IPS-18c (cell line): Measurements from ENCODE around the gene TSPAN18.

Experiments
- H3K4me3 ChIP-seq: 2 replicates; pipeline ENCODE4 v1.7.0; 2013; ENCODE audit warnings: low read depth, mild to moderate bottlenecking, low read length, moderate library complexity; ENCODE audit not compliant: insufficient read depth
- H3K9me3 ChIP-seq: one replicate; pipeline ENCODE4 v1.6.1; 2013; ENCODE audit warnings: mild to moderate bottlenecking, low read length, moderate library complexity; ENCODE audit not compliant: control insufficient read depth, insufficient read depth

The TSPAN18 gene

DNA sequence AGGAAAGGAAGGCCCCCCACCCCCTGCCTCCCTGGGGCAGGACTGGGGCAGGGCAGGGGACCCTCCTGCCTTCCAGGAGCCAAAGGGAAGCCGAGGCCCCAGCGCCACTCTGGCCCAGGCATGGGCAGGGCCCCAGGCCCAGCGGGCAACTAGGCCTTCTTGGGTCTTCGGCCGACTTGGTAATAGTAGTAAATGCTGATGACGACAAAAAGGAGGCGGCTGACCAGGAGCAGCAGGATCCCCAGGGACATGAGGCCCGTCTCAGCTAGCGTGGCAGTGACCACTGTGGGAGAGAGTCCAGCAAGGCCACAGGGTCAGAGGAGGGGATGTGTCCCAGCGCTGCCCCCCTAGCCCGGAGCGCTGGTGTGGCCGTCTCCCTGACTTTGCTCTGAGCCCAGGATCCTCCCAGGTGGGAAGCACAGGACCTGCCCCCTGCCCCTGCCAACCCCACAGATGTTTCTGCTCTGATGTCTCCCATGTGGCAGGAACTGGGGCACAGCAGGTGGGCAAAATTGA lies 208.0 kb downstream of the TSPAN18 start:
- Histone ChIP-seq H3K4me3 (no peak overlapping the region), H3K9me3 (no peaks in the 10 kb centered on the region)

DNA sequence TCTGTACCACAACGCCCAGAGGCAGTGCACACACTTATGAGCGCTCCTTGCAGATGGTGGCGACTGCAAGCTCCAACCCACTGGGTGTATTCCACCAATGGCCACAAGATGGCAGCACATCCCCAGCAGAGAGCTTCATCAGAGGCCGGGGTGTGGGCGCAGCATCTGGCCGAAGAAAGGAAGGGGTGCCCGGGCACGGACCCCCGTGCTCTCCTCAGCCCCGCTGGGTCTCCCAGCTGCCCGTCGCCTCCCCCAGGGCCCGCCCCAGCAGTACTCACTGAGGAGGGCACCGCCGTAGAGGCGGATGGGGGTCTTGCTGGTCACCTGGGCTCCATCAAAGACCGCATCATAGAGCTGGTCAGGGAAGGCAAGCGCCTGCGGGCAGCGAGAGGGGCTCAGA lies 209.8 kb downstream of the TSPAN18 start:
- no peaks in the 10 kb centered on the region for H3K9me3 ChIP-seq
- H3K4me3 ChIP-seq: no peak overlapping the region

DNA sequence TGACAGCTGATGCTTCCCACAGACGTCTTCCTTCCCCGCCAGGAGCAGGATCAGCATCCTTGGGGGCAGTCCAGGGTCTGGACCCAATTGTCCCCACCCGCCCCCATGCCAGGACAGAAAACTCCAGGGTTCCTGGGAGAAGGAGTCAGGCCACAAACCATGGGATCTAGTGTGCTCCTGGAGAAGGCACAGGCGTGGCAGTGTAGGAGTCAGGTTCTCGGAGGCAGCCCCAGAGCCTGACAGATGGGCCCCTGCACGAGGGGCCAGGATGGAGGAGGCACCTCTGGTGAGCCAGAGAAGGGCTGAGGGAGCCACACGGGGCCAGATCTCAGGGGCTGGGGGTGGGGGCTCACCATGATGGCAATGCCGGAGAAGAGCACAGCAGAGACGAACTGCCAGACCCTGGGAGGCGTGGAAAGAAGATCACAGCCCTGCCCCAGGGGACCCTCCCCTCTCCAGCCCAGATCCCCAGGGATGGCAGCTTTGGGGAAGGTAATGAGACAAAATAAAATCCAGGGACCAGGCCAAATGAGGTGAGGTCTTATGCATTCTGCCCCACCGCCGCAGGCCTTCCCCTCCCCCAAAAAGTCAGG lies 210.3 kb downstream of the TSPAN18 start:
- H3K4me3 ChIP-seq: no peak overlapping the region
- H3K9me3 ChIP-seq: no peaks in the 10 kb centered on the region

DNA sequence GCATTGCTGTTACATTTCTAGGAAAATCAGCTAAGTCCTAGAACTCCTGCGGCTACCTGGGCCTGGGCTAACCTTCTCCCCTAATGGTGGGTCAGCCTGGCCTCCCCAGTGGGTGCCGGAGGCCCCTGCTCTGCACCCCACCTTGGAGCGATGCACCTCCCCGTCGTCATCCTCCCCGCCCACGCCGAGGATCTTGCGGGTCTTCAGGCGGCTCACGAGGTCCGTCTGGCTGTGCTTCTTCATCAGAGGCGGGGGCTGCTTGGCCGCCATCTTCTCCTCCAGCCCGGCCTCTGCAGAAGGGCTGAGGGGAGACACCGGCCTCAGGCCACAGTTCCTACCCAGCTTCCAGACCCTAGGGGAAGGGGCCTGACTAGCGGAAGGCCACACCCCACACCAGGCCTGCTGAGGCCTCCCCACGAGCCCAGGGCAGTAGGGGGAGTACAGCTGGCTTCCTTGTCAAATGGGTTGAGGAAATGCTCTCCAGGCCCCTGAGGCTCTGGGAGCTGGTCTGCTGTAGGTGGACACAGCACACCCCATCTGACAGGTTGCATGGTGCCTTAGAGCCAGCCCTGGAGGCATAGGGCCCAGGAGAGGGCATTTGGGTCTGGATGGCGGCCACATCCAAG lies 211.4 kb downstream of the TSPAN18 start:
- Histone ChIP-seq H3K4me3 (no peak overlapping the region), H3K9me3 (no peaks in the 10 kb centered on the region)

DNA sequence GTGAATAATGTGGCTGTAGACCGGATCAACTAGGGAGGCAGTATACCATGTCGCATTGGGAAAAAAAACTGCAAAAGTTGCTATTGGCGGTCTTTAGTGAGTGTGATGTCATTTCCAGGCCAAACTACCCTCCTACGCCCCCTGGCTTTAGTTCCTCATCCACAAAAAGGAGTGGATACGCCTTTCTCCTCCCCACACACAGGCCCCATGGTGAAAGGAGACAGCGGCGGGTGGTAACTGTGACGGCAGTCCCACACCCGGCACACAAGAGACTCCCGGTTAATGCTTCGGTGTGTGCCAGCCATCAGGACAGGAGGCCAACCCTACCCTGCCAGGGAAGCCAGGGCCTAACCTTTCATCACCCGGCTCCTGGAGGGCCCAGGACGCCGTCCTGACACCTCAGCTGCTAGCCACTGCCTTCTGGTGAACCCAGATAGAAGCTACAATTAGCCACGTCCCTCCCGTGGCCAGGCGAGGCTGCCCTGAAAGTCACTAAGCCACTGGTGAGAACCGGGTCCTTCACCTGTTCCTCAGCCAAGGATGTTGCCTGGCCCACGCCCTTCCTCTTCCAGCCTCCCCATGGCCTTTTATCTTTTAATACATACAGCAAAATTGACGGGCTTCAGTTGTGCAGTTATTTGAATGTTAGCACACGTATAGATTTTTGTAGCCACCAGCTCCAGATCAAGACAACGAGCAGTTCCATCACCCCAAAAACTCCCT lies 213.1 kb downstream of the TSPAN18 start:
- no peak overlapping the region for H3K4me3 ChIP-seq
- H3K9me3 ChIP-seq: no peaks in the 10 kb centered on the region

DNA sequence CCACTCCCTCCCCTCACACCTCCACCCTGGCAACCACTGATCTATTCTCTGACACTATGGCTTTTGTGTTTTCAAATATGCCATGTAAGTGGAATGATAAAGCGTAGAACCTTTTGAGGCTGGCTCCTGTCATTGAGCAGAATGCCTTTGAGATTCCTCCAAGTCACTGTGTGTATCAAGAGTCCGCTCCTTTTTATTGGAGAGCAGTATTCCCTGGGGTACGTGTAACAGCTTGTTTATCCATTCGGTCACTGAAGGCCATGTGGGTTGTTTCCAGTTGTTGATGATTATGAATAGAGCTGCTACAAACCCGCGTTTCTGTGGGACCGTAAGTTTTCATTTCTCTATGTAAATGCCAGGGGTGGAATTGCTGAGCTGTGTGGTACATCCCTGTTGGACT lies 213.6 kb downstream of the TSPAN18 start:
- no peak overlapping the region for H3K4me3 ChIP-seq
- no peaks in the 10 kb centered on the region for H3K9me3 ChIP-seq

DNA sequence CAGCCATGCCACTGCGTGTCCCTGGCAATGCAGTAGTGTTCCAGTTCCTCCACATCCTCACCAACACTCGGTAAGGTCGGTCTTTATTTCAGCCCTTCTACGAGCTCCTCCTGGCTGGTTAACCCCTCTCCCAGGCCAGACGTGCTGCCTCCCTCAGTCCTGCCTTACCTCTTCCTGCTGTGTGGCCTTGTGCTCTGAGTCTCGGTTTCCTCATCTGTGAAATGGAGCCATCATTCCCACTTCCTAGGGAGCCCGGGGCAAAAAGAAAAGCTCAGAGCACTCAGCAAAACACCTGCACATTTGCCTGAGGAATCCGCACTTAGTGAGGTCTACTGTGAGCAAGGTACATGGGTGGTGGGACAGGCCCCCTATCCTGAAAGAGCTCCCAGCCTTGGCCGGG lies 214.1 kb downstream of the TSPAN18 start:
- Histone ChIP-seq H3K4me3 (no peak overlapping the region), H3K9me3 (no peaks in the 10 kb centered on the region)

DNA sequence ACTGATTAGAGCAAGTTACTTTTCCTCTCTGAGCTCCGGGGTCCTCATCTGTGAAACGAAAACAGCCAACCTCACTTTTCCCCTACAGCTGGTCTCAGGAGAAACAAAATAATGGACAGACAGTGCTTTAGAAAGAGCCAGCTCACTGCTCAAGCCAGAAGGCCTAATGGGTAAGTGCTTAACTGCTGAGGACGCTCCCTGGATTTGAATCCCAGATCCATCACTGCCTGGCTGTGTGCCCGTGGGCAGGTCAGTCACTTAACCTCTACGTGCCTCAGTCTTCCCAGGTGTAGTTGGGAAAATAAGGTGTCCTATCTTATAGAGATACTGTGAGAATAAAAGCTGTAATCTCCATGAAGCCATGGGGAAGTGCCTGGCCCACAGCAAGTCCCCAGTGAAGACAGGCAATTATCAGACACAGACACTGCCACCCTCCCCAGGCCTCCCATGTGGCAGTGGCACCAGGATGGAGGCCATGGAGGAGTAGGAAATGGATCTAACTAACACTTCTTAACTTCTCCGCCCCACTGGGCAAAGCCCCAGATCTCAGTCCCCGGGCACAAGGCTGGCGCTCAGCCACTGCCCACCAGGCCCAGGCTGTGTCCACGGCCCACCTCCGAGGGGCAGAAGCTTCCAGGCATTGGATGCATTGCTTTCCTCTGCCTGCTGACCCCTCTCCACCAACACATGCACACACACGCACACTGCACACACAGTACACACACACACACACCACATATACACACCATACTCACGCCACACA lies 214.7 kb downstream of the TSPAN18 start:
- Histone ChIP-seq H3K4me3 (no peak overlapping the region), H3K9me3 (no peaks in the 10 kb centered on the region)

DNA sequence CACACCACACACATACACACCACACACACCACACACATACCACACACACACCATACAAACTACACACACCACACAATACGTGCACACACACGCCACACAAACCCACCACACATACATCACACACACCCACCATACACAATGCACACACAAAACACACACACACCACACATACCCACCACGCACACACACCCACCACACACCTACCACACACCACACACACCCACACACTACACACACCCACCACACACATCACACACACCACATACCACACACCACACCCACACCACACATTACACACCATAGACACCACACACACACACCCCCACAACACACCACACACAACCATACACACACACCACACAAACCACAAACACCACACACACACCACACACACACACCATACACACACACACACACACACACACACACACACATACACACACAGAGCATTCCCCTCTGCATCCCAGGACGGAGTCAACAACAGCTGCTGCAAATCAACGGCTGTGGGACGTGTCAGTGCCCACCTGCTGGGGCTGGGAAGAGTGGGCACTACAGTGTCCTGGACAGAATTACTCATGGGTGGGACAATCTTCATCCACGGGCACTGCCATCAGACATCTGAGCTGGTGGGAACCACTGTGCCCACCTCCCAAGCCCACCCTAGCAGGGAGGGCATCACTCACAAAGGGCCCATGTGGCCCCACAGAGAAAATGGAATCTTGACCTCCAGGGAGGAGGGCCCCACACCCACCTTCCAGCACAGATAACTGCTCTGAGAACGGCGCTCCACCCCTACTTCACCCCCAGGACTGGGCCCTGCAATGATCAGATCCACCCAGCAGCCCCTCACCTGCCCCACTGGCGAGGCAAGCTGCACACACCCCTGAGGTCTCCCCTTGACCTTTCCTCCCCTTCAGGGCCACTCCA lies 215.5 kb downstream of the TSPAN18 start:
- no peak overlapping the region for H3K4me3 ChIP-seq
- no peaks in the 10 kb centered on the region for H3K9me3 ChIP-seq

DNA sequence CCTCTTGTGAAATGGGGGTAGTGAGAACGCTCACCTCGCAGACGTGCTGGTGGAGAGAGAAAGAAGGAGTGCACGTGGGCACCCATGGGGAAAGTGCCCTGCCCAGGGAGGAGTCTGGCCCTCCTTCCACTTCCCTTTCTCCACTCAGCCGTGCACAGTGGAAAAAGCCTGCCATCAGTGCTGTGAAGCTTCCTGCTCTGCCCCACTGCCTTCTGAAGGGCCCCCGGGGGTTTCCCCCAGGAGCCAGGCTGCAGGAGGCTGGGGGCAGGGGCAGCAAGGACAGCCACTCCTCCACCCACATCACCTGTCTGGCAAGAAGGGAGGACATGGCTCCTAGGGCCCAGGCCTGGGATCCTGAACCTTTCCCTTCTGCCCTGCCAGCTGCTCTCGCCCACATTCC lies 216.4 kb downstream of the TSPAN18 start:
- Histone ChIP-seq H3K4me3 (no peak overlapping the region), H3K9me3 (no peaks in the 10 kb centered on the region)

DNA sequence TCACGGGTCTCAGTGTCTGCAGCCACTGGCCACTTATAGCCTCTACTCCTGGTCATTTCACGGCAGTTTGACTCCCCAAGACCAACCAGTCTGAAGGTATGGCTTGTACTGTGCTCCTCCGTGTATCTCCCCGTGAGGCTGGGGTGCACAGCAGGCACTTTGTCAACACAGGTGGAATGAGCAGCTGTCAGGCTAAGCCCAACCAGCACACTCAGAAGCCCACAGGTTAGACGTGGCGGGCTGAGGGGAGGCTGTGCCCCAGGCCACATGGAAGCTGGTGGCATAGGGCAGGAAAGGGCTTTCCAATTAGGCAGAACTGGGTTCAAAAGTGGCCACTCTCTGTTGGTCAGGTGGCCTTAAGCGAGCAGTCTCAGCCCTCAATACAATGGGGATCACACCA lies 216.9 kb downstream of the TSPAN18 start:
- H3K9me3 ChIP-seq: no peaks in the 10 kb centered on the region
- no peak overlapping the region for H3K4me3 ChIP-seq

DNA sequence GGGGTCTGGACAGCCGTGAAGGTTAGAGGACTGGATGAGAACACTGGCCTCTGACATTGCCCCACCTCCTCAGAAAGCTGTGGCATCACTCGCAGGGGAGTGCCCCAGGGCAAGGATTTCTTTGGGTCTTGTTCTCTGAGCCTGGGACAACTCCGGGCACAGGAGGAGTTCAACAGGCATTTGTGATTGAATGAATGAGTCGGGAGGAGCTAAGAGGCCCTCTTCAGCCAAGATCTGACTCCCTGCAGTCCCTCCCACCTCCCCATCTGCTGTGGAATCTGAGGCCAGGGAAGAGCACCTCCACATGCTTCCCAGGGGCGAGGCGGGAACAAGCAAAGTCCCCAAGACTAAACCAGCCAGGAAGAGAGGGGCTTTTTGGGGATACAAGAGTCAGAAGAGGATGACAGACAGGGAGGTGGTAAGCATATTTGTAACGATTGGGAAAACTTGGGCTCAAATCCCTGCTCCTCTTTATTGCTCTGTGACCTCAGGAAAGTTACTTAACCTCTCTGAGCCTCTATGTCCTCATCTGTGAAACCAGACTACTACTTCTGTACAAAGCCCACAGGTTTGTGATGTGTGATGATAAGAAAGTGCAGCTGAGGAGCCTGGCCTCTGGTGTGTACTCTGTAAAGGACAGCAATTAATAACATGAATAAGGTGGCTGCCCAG lies 217.6 kb downstream of the TSPAN18 start:
- H3K4me3 ChIP-seq: no peak overlapping the region
- H3K9me3 ChIP-seq: no peaks in the 10 kb centered on the region

DNA sequence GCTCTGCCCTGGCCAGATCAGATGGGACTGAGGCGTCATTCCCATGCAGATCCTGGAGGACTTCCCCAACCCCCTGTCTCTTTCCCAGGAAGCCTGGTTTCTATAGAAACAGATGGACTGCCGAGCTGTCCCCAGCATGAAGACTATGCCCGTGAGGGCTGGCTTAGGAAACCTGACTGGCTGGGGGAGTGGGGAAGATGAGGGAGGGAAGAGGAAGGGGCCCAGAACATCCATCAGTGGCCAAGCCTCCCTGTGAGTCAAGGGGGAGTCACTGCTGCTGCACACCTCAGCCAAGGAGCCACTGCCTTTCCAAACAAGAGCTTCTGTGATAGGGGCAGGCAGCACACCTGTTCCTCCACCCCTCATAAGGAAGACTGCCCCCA lies 218.1 kb downstream of the TSPAN18 start:
- Histone ChIP-seq H3K4me3 (no peak overlapping the region), H3K9me3 (no peaks in the 10 kb centered on the region)

DNA sequence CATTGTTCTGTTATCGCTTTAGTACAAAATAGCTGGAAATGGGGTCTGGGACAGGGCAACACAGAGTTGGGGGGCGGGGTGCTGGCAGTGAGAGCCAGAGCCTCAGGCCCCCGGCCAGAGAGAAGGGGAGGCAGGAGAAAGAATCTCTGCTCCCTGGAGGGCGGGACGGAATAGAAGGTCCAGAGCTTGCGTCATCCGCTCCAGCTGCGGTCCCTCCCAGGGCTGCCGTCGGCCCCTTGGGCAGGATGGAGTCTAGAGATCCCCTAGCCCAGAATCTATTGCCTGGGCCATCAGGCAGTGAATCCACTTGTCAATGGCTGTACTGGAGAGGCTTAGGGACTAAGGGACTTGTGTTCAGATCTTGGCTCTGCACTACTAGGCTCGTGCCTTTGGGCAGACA lies 218.9 kb downstream of the TSPAN18 start:
- H3K9me3 ChIP-seq: no peaks in the 10 kb centered on the region
- H3K4me3 ChIP-seq: no peak overlapping the region

DNA sequence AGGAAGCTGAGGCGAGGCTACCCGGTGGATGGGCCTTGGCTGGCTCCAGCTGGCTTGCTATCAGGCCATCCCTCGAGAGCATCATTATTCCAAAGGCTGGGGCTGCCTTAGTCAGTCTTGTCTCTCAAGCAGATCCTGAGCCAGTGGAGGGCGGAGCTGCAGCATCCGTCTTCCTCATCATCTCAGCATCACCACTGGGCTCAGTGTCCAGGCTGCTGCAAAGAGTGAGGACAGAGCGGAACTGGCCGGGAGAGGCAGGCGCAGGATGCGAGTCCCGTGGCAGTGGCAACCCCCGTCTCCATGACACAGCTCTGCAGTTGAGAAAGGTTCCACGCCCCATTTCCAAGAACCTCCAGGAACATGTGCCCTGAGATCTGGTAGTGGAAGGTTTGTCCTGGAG lies 219.5 kb downstream of the TSPAN18 start:
- Histone ChIP-seq H3K9me3 (no peaks in the 10 kb centered on the region), H3K4me3 (no peak overlapping the region)

DNA sequence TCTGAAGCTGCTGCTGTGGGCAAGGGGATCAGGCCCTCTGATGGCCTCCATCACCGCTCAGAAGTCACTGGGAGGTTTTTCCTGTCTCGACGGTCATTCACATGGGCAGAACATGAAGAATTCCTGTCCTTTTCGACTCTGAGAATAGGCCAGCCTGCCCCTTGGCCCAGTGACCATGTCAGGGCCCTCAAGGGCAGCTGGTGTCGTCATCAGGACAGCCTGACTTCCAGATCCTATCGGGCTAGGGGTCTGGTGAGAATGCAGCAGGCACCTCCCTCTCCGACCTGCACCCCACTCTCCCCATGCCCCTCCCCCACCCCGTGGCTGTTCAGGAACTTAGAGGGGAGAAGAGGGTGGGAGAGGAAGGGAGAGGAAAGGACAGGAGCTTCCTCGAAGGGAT lies 220.4 kb downstream of the TSPAN18 start:
- Histone ChIP-seq H3K4me3 (no peak overlapping the region), H3K9me3 (no peaks in the 10 kb centered on the region)
